ENCODE measurements around the gene SPRY4. TPM values are rescaled to one million over a fixed set of nuclear protein-coding genes. Genes with fewer than 3 reads are reported as not detected.
"Not testable (repeated sequence)": the region's sequence is repeated elsewhere in the genome, so short reads cannot be mapped to it uniquely, and the experiment has no call there.

The SPRY4 gene
- total RNA-seq, 8 experiments from 2014 or later = 2.1 to 41.9 (median 6.9) TPM

- in situ Hi-C loops (cut with MboI; ENCODE audit: low pct_unique_long_range_greater_than_20kb in 2 of 9, low sequenced_read_pairs in 9 of 9, unreplicated experiment in 9 of 9) = no loop called here
Measured at GRCh38 chr5:142356716-142357468, 32.1 kb upstream of the SPRY4 start.

DNA sequence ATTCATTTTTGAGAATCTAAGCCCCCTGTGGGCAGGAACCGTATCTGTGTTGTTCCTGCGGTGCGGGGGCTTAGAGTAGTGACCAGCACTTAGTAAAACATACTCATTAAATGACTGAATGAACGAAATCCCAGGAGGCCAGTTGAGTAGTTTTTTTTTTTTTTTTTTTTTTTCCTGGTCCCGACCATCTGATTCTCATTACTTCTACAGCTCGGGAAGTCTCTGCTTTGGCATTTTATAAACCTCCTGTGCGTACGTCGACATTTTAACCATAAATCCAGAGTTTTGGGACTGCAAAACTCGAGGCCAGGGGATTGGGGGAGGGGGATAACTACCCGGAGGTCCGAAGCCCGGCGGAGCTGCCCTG lies 31.5 kb upstream of the SPRY4 start:
- Histone ChIP-seq H3K27ac (peak overlapping the region; percentile 85 to 95), H3K4me1 (replicated peaks in 1 of 2) (peaks cover 10 to 14% of the 10 kb centered on the region in 2 donors), H3K4me3 (peak overlapping the region; percentile 47 to 71 (median 49))
- ATAC-seq (replicated peaks in 6 of 8) = peak in 3 of 8 experiments; percentile 10 to 19 (median 10)
- WGBS, 10 experiments = 0 to 41% (median 15%) methylated on average over 1 to 9 of the region's 14 CpGs; no CpG with 5 or more reads in 1 of the 10 experiments
- in situ Hi-C loops (cut with MboI; ENCODE audit: low pct_unique_long_range_greater_than_20kb in 2 of 9, low sequenced_read_pairs in 9 of 9, unreplicated experiment in 9 of 9) = no loop called here

More at GRCh38 chr5:142356716-142357468, 32.1 kb upstream of the SPRY4 start:
- WGBS, 10 experiments = 0 to 4% (median 3%) methylated on average over 3 to 15 of the region's 82 CpGs; no CpG with 5 or more reads in 7 of the 10 experiments
- peak overlapping the region; percentile 85 to 95 for H3K27ac ChIP-seq
- peak overlapping the region; percentile 47 to 71 (median 49) for H3K4me3 ChIP-seq
- H3K4me1 ChIP-seq (replicated peaks in 1 of 2) = peaks cover 10 to 14% of the 10 kb centered on the region in 2 donors
- ATAC-seq (replicated peaks in 6 of 8) = peak; percentile 83 to 90 (median 86)

- H3K4me3 ChIP-seq = no peak overlapping the region
- H3K27ac ChIP-seq = no peak overlapping the region
- H3K4me1 ChIP-seq (replicated peaks in 1 of 2) = peaks cover 0 to 6% of the 10 kb centered on the region in 2 donors
- in situ Hi-C loops (cut with MboI; ENCODE audit: low pct_unique_long_range_greater_than_20kb in 2 of 9, low sequenced_read_pairs in 9 of 9, unreplicated experiment in 9 of 9) = no loop called here
- ATAC-seq (replicated peaks in 6 of 8) = no peak
- 67 to 100% (median 90%) methylated on average over 1 to 4 of the region's 4 CpGs; no CpG with 5 or more reads in 4 of the 10 experiments for WGBS, 10 experiments
Measured at GRCh38 chr5:142353071-142353472, 28.3 kb upstream of the SPRY4 start.

DNA sequence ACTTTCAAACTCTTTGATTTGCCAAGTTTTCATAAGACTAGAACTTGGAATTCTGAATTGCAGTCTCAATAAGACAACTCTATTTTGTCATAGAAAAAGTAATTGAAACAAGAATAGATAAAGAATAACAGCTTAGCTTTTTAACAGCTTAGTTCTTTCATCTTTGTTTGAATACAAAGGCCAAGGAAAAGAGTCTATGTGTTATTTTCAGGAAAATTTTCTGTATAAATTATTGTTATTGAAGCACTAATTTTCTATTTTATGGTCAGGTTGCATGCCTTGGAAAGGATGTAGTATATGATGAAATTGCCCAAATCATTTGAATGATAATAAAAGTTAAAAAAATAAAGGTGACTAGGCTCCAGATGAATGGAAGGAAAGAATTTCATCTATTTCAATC lies 25.2 kb upstream of the SPRY4 start:
- H3K4me1 ChIP-seq (replicated peaks in 1 of 2) = no peaks in the 10 kb centered on the region
- H3K27ac ChIP-seq = no peak overlapping the region
- H3K4me3 ChIP-seq = no peak overlapping the region
- ATAC-seq (replicated peaks in 6 of 8) = no peak
- in situ Hi-C loops (cut with MboI; ENCODE audit: low pct_unique_long_range_greater_than_20kb in 2 of 9, low sequenced_read_pairs in 9 of 9, unreplicated experiment in 9 of 9) = no loop called here

DNA sequence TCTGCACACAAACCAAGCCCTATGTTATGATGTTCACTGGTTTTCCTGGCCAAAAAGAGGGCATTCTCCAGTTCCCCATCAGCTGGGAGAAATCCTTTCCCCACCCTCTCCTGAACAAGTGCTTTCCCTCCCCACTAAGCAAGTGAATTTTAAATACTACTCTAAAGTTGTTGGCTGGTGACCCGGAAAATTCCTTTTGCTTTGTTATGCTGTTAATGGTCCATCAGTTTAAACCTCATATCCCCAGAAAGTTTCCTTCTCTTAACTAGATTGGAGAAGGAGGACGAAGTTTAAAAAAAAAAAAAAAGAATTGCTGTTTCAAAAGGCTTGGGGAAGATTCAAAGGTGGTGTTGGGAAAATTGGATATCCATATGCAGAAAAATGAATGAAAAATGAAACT lies 21.9 kb upstream of the SPRY4 start:
- no peak overlapping the region for H3K27ac ChIP-seq
- H3K4me1 ChIP-seq (replicated peaks in 1 of 2) = no peaks in the 10 kb centered on the region
- no peak for ATAC-seq (replicated peaks in 6 of 8)
- in situ Hi-C loops (cut with MboI; ENCODE audit: low pct_unique_long_range_greater_than_20kb in 2 of 9, low sequenced_read_pairs in 9 of 9, unreplicated experiment in 9 of 9) = loop anchor here in 1 of 9 experiments (25.0 kb wide), 1 partner anchor 191 kb away; no protein-coding TSS in a partner anchor
- no peak overlapping the region for H3K4me3 ChIP-seq
- WGBS, 10 experiments = 6 to 100% (median 40%) methylated on average over 1 to 2 of the region's 2 CpGs; no CpG with 5 or more reads in 1 of the 10 experiments

DNA sequence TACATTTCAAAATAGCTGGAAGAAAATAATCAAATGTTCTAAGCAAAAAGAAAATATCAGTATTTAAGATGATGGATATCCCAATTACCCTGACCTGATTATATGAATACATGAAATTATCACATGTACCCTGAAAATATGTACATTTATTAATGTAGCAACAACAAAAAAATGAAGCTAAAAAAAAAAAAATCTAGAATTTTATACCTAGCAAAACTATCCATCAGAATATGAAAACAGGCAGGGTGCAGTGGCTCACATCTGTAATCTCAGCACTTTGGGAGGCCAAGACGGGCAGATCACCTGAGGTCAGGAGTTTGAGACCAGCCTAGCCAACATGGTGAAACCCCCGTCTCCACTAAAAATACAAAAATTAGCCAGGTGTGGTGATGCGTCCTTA lies 20.1 kb upstream of the SPRY4 start:
- ATAC-seq (replicated peaks in 6 of 8); H3K4me3 ChIP-seq; H3K27ac ChIP-seq; H3K4me1 ChIP-seq (replicated peaks in 1 of 2): not testable (repeated sequence)
- WGBS, 10 experiments = 33 to 100% (median 88%) methylated on average over 1 to 3 of the region's 3 CpGs; no CpG with 5 or more reads in 2 of the 10 experiments
- in situ Hi-C loops (cut with MboI; ENCODE audit: low pct_unique_long_range_greater_than_20kb in 2 of 9, low sequenced_read_pairs in 9 of 9, unreplicated experiment in 9 of 9) = loop anchor here in 1 of 9 experiments (25.0 kb wide), 1 partner anchor 192 kb away; no protein-coding TSS in a partner anchor

DNA sequence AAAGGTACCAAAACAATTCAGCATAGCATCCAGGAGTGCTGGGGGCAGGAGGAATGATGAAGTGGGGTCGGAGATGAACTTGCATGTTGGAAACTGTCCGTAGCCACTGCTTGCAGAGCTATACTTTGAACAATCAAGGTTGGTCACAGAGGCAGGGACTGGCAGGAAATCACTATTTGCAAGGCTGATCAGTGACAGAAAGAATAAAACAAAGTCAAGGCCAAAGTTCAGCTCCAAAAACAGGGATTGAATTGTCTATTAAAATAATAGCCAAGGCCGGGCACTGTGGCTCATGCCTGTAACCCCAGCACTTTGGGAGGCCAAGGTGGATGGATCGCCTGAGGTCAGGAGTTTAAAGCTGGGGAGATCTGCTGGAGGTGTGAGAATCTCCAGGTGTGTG lies 18.7 kb upstream of the SPRY4 start:
- in situ Hi-C loops (cut with MboI; ENCODE audit: low pct_unique_long_range_greater_than_20kb in 2 of 9, low sequenced_read_pairs in 9 of 9, unreplicated experiment in 9 of 9) = loop anchor here in 1 of 9 experiments (25.0 kb wide), 1 partner anchor 194 kb away; no protein-coding TSS in a partner anchor
- Histone ChIP-seq H3K4me1 (replicated peaks in 1 of 2) (no peaks in the 10 kb centered on the region), H3K4me3 (no peak overlapping the region), H3K27ac (no peak overlapping the region)
- ATAC-seq (replicated peaks in 6 of 8) = no peak
- WGBS, 10 experiments = 69 to 100% (median 90%) methylated on average over 2 to 4 of the region's 4 CpGs; no CpG with 5 or more reads in 3 of the 10 experiments

DNA sequence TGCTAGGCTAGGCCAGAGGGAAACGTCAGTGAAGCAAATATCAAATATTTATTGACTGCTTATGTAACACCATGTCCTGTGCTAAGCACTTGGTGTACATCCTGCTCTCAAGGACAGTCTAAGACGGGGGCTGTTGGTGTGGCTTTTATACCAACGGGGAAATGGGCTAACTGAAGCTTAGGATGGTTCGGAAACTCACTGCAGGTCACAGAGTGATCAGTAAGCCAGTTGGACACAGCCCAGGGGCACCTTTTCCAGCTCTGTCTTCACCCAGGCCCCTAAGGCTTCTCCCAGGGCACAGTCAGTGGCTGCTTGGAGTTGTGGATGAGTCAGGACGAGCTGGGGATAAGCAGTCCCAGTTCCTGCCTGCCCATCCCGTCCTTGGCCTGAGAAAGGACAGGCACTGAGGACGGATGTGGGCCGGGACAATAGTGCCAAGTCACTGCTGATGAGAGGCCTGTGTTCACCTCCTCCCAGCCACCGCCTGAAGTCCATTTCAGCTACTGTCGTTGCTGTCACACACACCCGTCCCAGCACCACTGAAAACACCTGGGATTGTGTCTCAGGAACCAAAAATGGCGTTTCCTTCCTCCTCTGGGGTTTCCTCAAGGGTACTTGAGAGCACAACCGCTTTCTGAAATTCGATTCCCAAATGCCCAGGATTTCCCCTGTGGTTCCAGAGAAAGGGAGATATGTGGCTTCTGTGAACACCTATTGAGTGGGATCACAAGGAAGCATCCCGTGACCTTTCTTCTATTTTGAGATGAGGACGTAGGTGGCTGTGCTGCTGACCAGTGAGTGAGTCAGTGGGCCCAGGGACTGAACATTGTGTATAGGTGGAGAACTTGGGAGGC lies 17.5 kb upstream of the SPRY4 start:
- WGBS, 10 experiments = 44 to 100% (median 86%) methylated on average over 2 to 9 of the region's 16 CpGs
- ATAC-seq (replicated peaks in 6 of 8) = no peak
- H3K4me1 ChIP-seq (replicated peaks in 1 of 2) = no peaks in the 10 kb centered on the region
- H3K27ac ChIP-seq = no peak overlapping the region
- H3K4me3 ChIP-seq = no peak overlapping the region
- in situ Hi-C loops (cut with MboI; ENCODE audit: low pct_unique_long_range_greater_than_20kb in 2 of 9, low sequenced_read_pairs in 9 of 9, unreplicated experiment in 9 of 9) = loop anchor here in 1 of 9 experiments (25.0 kb wide), 1 partner anchor 195 kb away; no protein-coding TSS in a partner anchor

GRCh38 chr5:142339781-142340180 lies 15.0 kb upstream of the SPRY4 start:
- 80 to 100% (median 90%) methylated on average over 1 to 3 of the region's 3 CpGs; no CpG with 5 or more reads in 3 of the 10 experiments for WGBS, 10 experiments
- no peak overlapping the region for H3K4me3 ChIP-seq
- H3K4me1 ChIP-seq (replicated peaks in 1 of 2) = no peaks in the 10 kb centered on the region
- in situ Hi-C loops (cut with MboI; ENCODE audit: low pct_unique_long_range_greater_than_20kb in 2 of 9, low sequenced_read_pairs in 9 of 9, unreplicated experiment in 9 of 9) = loop anchor here in 1 of 9 experiments (25.0 kb wide), 1 partner anchor 198 kb away; no protein-coding TSS in a partner anchor
- ATAC-seq (replicated peaks in 6 of 8) = no peak
- no peak overlapping the region for H3K27ac ChIP-seq

- Histone ChIP-seq H3K4me1 (replicated peaks in 1 of 2) (peaks cover 0 to 4% of the 10 kb centered on the region in 2 donors), H3K27ac (no peak overlapping the region), H3K4me3 (no peak overlapping the region)
- in situ Hi-C loops (cut with MboI; ENCODE audit: low pct_unique_long_range_greater_than_20kb in 2 of 9, low sequenced_read_pairs in 9 of 9, unreplicated experiment in 9 of 9) = loop anchor here in 1 of 9 experiments (25.0 kb wide), 1 partner anchor 203 kb away; no protein-coding TSS in a partner anchor
- ATAC-seq (replicated peaks in 6 of 8) = peak in 6 of 8 experiments; percentile 34 to 65 (median 54)
Measured at GRCh38 chr5:142334538-142334937, 9.7 kb upstream of the SPRY4 start.

DNA sequence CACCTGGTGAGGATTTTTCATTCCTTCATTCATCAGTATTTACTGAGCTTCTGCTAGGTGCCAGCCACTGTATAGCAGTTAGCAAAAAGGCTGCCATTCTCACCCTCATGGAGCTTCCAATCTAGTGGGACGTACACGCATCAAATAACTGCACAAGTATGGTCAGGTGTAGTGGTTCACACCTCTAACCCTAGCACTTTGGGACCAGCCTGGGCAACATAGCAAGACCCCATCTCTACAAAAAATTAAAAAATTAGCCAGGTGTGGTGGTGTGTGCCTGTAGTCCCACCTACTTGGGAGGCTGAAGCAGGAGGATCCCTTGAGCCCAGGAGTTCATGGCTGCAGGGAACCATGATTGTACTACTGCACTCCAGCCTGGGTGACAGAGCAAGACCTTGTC lies 8.9 kb upstream of the SPRY4 start:
- not testable (repeated sequence) for H3K4me3 ChIP-seq; H3K27ac ChIP-seq; ATAC-seq (replicated peaks in 6 of 8); H3K4me1 ChIP-seq (replicated peaks in 1 of 2)
- WGBS, 10 experiments = 94 to 100% (median 100%) methylated on average over 1 to 2 of the region's 2 CpGs; no CpG with 5 or more reads in 5 of the 10 experiments
- in situ Hi-C loops (cut with MboI; ENCODE audit: low pct_unique_long_range_greater_than_20kb in 2 of 9, low sequenced_read_pairs in 9 of 9, unreplicated experiment in 9 of 9) = loop anchor here in 1 of 9 experiments (25.0 kb wide), 1 partner anchor 204 kb away; no protein-coding TSS in a partner anchor

DNA sequence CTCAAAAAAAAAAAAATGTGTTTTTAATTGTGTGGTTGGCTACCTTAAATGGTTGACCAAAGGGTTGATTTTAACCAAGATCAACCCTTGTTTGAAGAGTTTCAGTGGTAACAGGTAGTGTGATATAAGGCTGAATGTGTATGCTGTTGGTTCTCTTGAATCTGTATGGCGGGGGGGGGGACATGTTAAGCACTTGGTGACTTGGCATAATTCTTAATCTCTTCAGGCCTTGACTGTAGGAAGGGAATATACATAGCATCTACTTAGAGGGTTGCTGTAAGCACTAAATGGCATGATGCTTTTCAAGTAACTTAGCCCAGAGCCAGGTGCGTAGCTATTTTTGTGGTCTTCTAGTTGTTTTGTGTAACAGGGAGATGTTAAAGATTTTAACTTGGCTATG lies 5.6 kb upstream of the SPRY4 start:
- H3K27ac ChIP-seq = no peak overlapping the region
- no peak for ATAC-seq (replicated peaks in 6 of 8)
- no peak overlapping the region for H3K4me3 ChIP-seq
- in situ Hi-C loops (cut with MboI; ENCODE audit: low pct_unique_long_range_greater_than_20kb in 2 of 9, low sequenced_read_pairs in 9 of 9, unreplicated experiment in 9 of 9) = loop anchor here in 1 of 9 experiments (25.0 kb wide), 1 partner anchor 207 kb away; no protein-coding TSS in a partner anchor
- peaks cover 11 to 19% of the 10 kb centered on the region in 2 donors for H3K4me1 ChIP-seq (replicated peaks in 1 of 2)
- 58 to 100% (median 83%) methylated on average over 1 to 2 of the region's 2 CpGs; no CpG with 5 or more reads in 4 of the 10 experiments for WGBS, 10 experiments

Data from motor neuron (in vitro differentiated cells).